Subcutaneous adipose tissue (tissue), 4 donors: Measurements from ENCODE around the gene TGFB3. TPM values are rescaled to one million over a fixed set of nuclear protein-coding genes. Genes with fewer than 3 reads are reported as not detected.

ENCODE experiments used
- CTCF ChIP-seq: fragments of 450-650 bp; IDR thresholded peaks from one replicate; pipeline ENCODE4 v1.5.1; 2016; ENCODE audit warnings: low read depth, mild to moderate bottlenecking, control low read depth, antibody characterized with exemption, moderate library complexity
- total RNA-seq, 4 donors: library from RNA; depleted of rRNA; stranded (reverse); fragments of >200 nt; gene quantifications; one replicate each; pipeline ENCODE4 v1.1.0, GENCODE V29; 2016

The TGFB3 gene
- 10 to 100 TPM in 1 of 4 donors, 1 to 10 TPM in 3; 2.3 to 10.9 (median 7.1) TPM for total RNA-seq

GRCh38 chr14:75981426-75982265 lies at the start of gene TGFB3:
Gene TGFB3, minus strand, starts transcription at chr14:75981995. Its CDS starts 1,102 bp downstream, at chr14:75980893.
- no peak for TF ChIP-seq CTCF

GRCh38 chr14:76024211-76024907 lies 42.6 kb upstream of the TGFB3 start:
- TF ChIP-seq CTCF, result no peak

- TF ChIP-seq CTCF, result no peak
Observed at GRCh38 chr14:76023757-76024156, 42.0 kb upstream of the TGFB3 start.

- TF ChIP-seq CTCF, result no peak
Observed at GRCh38 chr14:76022991-76023390, 41.2 kb upstream of the TGFB3 start.

- no peak for TF ChIP-seq CTCF
Observed at GRCh38 chr14:76019676-76020075, 37.9 kb upstream of the TGFB3 start.

- TF ChIP-seq CTCF, result no peak
Observed at GRCh38 chr14:76015668-76016067, 33.9 kb upstream of the TGFB3 start.

GRCh38 chr14:76015191-76015590 lies 33.4 kb upstream of the TGFB3 start:
- TF ChIP-seq CTCF, result no peak
